Measurements from ENCODE around the gene RNLS. TPM values are rescaled to one million over a fixed set of nuclear protein-coding genes. Genes with fewer than 3 reads are reported as not detected.

Gene RNLS
- total and polyA plus RNA-seq, 2 donors from 2014 or later, result 19.5 to 21.1 TPM

GRCh38 chr10:88292185-88292514, 291.0 kb downstream of the RNLS start:
- Histone ChIP-seq H3K9ac (ENCODE audit: low read length in 3 of 3) (no peak overlapping the region), H3K4me1 (ENCODE audit: control insufficient read depth in 2 of 3, insufficient read depth in 2 of 3, low read depth in 1 of 3, low read length in 3 of 3) (peaks cover 0 to 3% (median 0%) of the 10 kb centered on the region in 3 donors), H3K36me3 (ENCODE audit: control insufficient read depth in 2 of 3, insufficient read depth in 3 of 3, low read length in 3 of 3) (no peaks in the 10 kb centered on the region), H3K9me3 (ENCODE audit: control insufficient read depth in 2 of 3, insufficient read depth in 1 of 3, low read length in 3 of 3) (no peaks in the 10 kb centered on the region), H3K4me3 (ENCODE audit: low read length in 3 of 3) (no peak overlapping the region), H3K27me3 (ENCODE audit: control insufficient read depth, insufficient read depth, low read length) (no peaks in the 10 kb centered on the region), H3K27ac (ENCODE audit: low read depth in 2 of 2, low read length in 2 of 2) (no peak overlapping the region)
- FAIRE-seq, result no peak
- DNase-seq, result no peak
- TF ChIP-seq CTCF (IDR thresholded peaks at IDR 0.05; ENCODE audit: borderline replicate concordance, extremely low read depth, insufficient read depth), result no peak
- intact Hi-C loops (cut with DNase I), result no loop called here

- Histone ChIP-seq H3K9ac (ENCODE audit: low read length in 3 of 3) (no peak overlapping the region), H3K27me3 (ENCODE audit: control insufficient read depth, insufficient read depth, low read length) (no peaks in the 10 kb centered on the region), H3K9me3 (ENCODE audit: control insufficient read depth in 2 of 3, insufficient read depth in 1 of 3, low read length in 3 of 3) (no peaks in the 10 kb centered on the region), H3K27ac (ENCODE audit: low read depth in 2 of 2, low read length in 2 of 2) (no peak overlapping the region), H3K4me3 (ENCODE audit: low read length in 3 of 3) (no peak overlapping the region), H3K36me3 (ENCODE audit: control insufficient read depth in 2 of 3, insufficient read depth in 3 of 3, low read length in 3 of 3) (no peaks in the 10 kb centered on the region), H3K4me1 (ENCODE audit: control insufficient read depth in 2 of 3, insufficient read depth in 2 of 3, low read depth in 1 of 3, low read length in 3 of 3) (peaks cover 0 to 3% (median 0%) of the 10 kb centered on the region in 3 donors)
- no peak for DNase-seq
- intact Hi-C loops (cut with DNase I), result no loop called here
- no peak for FAIRE-seq
- TF ChIP-seq CTCF (IDR thresholded peaks at IDR 0.05; ENCODE audit: borderline replicate concordance, extremely low read depth, insufficient read depth), result no peak
Measured at GRCh38 chr10:88291289-88292184, 291.6 kb downstream of the RNLS start.

- TF ChIP-seq CTCF (IDR thresholded peaks at IDR 0.05; ENCODE audit: borderline replicate concordance, extremely low read depth, insufficient read depth), result no peak
- H3K9ac ChIP-seq (ENCODE audit: low read length in 3 of 3), result no peak overlapping the region
- intact Hi-C loops (cut with DNase I), result no loop called here
- no peak overlapping the region for H3K4me3 ChIP-seq (ENCODE audit: low read length in 3 of 3)
- FAIRE-seq (no peak), DNase-seq (no peak)
- H3K27ac ChIP-seq (ENCODE audit: low read depth in 2 of 2, low read length in 2 of 2), result no peak overlapping the region
- no peaks in the 10 kb centered on the region for H3K36me3 ChIP-seq (ENCODE audit: control insufficient read depth in 2 of 3, insufficient read depth in 3 of 3, low read length in 3 of 3)
- no peaks in the 10 kb centered on the region for H3K9me3 ChIP-seq (ENCODE audit: control insufficient read depth in 2 of 3, insufficient read depth in 1 of 3, low read length in 3 of 3)
- peaks cover 0 to 3% (median 0%) of the 10 kb centered on the region in 3 donors for H3K4me1 ChIP-seq (ENCODE audit: control insufficient read depth in 2 of 3, insufficient read depth in 2 of 3, low read depth in 1 of 3, low read length in 3 of 3)
- no peaks in the 10 kb centered on the region for H3K27me3 ChIP-seq (ENCODE audit: control insufficient read depth, insufficient read depth, low read length)
Measured at GRCh38 chr10:88289342-88289741, 293.8 kb downstream of the RNLS start.
